Measurements from ENCODE around the gene HNRNPK.

HNRNPK gene

GRCh38 chr9:83979812-83980394 lies at the start of gene HNRNPK:
HNRNPK (minus strand) TSS chr9:83980215; CDS start chr9:83978252, 1,963 bp downstream.
- DNase-seq = peak; percentile 70

DNA sequence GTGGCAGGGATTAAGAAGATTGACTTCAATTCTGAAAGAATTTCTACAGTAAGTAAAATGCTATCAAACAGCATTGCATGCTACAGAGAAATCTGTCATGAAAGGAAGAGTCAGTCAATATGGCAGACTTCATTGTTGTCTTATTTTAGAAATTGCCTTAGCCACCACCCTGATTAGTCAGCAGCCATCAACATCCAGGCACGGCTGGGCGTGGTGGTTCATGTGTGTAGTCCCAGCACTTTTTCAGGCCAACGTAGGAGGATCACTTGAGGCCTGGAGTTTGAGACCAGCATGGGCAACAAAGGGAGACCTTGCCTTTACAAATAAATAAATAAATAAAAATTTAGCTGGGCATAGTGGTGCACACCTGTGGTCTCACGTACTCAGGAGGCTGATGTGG lies 47.2 kb upstream of the HNRNPK start:
- DNase-seq = no peak

DNA sequence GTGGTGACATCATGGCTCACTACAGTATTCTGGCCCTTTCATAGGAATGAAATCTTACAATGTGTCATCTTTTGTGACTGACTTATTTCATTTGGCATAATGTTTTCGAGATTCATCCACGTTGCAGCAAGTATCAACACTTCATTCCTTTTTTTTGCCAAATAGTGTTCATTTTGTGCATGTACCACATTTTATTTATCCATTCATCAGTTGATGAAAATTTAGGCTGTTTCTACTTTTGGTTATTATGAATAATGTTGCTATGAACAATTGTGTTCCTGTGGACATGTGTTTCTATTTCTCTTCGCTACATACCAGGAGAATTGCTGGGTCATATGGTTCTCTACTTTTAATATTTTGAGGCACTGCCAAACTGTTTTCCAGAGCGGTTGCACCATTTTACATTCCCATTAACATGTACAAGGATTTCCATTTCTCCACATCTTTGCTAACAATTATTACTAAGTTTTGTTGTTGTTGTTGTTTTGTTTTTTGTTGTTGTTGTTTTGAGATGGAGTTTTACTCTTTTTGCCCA lies 44.1 kb upstream of the HNRNPK start:
- DNase-seq = no peak

DNA sequence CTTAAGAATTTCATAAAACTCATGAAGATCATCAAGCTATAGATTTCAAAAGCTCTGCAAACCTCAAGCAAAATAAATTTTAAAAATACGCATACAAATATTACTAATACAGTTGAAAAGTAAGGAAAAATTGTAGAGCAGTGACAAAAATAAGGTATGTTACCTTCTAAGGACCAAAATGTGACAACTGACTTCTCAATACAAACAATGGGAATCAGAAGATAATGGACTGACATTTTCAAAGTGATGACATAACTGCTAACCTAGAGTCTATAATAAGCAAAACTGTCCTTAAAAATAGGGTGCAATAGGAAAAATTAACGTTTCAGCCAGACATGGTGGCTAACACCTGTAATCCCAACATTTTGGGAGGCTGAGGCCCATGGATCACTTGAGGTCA lies 27.6 kb upstream of the HNRNPK start:
- DNase-seq = no peak

- DNase-seq = no peak
Measured at GRCh38 chr9:84003246-84003645, 23.2 kb upstream of the HNRNPK start.

GRCh38 chr9:84002344-84002743 lies 22.3 kb upstream of the HNRNPK start:
- no peak for DNase-seq

DNA sequence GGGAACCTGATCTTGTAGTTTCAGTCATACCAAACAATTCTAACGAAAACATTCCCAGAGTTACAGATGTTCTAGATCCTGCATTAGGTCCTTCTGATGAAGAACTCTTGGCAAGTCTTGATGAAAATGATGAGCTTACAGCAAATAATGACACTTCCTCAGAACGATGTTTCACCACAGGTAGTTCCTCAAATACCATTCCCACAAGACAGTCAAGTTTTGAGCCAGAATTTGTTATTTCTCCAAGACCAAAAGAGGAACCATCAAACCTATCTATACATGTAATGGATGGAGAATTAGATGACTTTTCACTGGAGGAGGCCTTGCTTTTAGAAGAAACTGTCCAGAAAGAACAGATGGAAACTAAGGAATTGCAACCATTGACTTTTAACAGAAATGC lies 21.6 kb upstream of the HNRNPK start:
- DNase-seq = no peak

DNA sequence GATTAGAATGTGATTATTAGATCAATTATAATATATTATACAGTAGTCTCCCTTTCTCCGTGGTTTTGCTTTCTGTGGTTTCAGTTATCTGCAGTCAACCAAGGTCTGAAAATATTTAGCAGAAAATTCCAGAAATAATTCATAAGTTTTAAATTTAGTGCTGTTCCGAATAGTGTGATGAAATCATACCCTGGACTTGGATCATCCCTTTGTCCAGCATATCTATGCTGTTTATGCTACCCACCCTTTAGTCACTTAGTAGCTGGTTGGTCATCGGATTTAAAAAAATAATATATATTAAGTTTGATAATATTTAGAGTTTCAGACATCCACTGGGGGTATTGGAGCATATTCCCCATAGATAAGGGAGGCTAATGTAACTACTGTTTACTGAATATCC lies 20.2 kb upstream of the HNRNPK start:
- no peak for DNase-seq

DNA sequence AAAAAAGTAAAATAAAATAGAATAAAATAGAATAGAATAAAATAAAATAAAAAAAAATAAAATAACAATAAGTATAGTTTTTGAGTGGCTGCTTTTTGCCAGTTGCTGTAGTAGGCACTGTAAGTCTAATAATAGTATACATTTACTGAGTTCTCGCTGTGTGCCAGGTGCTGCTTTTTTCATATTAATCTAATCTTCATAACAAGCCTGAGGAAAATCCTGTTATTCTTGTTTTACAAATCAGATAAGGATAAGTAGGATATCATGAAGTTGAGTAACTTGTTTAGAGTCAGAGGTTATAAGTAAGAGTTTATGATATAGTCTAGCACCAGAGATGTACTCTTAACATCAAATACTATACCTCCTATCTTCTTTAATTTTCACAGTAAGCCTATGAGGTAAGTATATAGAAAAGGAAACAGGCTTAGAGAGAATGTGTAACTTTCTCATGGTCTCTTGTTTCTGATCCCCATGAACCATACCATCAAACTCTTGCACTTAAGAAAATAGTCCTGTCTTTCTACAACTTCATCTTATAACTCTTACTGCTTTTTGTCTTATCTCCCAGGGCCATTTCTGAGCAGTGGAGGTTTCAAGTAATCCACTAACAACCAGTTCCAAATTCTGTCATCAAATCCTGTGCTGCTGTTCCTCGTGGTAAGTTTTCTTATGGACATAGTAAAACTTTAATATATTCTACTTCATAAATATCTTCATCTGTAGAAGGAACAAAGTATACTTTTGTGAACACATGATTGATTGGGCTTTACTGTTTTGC lies 19.3 kb upstream of the HNRNPK start:
- no peak for DNase-seq

DNA sequence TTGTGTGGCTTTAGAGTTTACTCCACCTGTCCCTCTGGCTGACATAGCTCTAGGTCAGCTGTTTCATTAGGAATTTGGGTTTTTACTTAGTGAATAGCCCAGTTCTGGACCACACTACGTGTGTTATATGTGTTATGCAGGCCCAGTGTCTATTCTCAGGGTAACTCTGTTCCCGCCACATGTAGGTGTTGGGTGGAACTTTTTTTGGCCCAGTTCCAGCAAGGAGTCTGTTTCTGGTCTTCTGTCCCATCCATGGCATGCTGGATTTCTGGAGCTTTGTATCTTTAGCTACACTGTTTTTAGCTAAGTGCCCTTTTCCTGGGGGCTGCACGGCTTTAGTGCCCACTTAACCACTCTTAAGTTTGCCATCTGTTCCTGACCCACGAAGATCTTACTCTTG lies 16.1 kb upstream of the HNRNPK start:
- no peak for DNase-seq

DNA sequence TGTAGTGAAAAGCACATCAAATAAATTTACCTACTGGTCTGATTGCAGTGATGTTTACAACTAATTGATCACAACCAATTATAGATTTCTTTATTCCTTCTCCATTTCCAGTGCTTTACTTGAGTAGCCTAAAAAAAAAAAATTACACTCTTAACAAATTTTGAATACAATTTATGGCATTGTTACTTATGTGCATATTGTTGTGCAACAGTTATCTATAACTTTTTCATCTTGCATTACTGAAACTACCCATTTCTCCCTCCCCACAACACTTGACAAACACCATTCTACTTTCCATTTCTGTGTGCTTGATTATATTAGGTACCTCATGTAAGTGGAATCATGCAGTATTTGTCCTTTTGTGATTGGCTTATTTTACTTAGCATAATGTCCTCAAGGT lies 12.9 kb upstream of the HNRNPK start:
- no peak for DNase-seq

DNA sequence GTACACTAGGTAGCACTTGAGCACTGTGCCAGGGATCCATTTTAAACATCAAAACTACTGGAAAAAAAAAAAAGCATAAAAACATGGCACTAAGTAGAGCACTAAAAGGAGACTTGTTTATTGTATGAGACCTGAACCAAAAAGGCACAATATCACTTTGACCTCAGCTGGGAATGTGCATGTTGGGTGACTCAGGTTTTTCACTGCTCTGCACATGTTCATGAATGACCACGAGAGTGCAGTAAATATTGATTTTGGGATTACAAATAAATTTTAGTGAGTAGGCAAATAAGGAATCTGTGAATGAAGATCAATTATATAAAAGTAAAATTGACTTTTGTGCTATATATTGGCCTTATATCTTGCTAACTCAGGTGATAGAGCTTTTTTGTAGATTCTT lies 12.4 kb upstream of the HNRNPK start:
- DNase-seq = no peak

DNA sequence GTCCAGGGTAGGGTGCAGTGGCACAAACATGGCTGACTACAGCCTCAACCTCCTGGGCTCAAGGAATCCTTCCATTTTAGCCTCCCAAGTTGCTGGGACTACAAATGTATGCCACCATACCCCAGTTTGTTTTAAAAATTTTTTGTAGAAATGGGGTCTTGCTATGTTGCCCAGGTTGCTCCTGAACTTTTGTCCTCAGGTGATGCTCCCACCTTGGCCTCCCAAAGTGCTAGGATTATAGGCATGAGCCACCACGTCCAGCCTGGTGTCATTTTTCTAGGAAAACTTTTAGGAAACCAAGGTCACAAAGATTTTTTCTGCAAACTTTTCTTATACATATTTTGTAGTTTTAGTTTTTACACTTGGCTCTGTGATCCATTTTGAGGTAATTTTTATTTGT lies 11.3 kb upstream of the HNRNPK start:
- no peak for DNase-seq

DNA sequence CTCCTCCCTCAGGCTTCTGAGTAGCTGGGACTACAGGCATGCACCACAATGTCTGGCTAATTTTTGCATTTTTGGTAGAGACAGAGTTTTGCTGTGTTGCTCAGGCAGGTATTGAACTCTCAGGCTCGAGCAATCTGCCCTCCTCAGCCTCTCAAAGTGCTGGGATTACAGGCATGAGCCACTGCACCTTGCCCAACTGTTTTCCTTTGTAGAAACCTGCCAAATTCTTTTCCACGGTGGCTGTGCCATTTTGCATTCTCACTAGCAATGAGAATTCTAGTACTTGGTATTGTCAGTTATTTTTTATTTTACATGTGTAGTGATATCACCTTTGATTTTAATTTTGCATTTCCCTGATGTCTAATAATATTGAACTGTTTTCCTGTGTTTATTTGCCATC lies 8.4 kb upstream of the HNRNPK start:
- DNase-seq = no peak

DNA sequence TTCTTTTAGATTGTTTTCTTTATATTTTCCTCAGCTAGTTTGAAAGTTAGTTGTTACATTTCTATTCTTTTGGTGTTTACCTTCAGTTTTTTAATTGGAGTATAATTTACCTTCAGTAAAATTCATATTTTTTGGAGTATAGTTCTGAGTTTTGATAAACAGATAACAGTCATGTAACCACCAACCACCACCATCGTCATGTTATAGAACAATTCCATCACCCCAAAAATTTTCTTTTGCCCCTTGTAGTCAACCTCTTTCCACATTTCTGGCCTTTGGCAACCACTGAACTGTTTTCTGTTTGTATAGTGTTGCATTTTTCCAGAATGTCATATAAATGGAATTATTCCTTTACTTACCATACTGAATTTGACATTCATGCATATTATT lies 7.4 kb upstream of the HNRNPK start:
- no peak for DNase-seq

DNA sequence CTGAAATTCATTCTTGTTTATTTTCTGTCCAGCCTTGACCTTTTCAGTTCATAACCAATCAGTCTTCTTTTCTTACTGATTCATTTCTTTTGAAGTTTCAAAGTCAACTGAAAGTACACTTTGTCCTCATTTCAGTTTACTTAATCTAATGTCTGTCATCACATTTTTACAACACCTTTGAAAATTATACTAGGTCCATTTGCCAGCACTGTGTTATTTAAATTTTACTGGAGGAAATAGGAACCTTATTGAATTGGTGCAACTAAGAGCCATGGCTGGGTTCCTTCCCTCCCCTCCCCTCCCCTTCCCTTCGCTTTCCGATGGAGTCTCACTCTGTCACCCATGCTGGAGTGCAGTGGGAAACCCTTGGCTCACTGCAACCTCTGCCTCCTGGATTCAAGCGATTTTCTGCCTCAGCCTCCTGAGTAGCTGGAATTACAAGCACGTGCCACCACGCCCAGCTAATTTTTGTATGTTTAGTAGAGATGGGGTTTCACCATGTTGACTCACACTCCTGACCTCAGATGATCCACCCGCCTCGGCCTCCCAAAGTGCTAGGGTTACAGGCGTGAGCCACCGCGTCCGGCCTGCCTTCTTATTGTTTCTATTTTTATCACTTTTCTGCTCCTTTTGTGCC lies 6.9 kb upstream of the HNRNPK start:
- DNase-seq = no peak

GRCh38 chr9:83986195-83986594 lies 6.2 kb upstream of the HNRNPK start:
- DNase-seq = no peak

DNA sequence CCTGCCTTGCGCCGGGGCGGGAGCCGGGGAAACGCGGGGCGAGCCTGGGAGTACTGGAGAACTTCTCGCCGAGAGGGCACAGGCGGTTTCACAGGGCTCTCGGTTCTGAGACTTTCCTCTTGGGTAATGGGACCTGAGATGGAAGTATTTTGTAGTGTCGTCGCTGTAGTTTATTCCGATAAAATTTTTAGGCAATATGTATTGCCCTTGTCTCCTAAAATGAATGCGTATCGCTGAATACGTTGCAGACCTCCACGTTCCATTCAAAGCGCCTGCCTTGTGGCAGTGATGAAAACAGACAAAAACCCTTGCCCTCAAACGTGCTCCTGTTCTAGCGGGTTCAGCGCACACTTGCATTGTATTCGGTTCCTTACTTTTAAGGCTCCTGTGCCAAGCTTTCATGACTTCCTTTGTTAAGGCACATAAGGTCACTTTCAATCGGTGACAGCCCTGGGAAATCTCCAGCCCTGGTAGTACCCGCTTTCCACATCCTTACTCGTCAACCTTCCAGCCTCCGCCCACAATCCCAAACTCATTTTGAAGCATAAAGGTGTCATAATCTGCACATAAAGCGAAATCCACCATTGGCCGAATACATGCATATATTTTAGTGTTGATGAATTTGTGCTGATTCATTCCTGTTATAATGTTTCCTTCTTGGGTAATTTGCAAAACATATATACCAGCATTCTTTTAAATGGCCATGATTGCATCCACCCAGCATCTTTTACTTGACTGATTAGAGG lies 1.3 kb upstream of the HNRNPK start:
- DNase-seq = peak; percentile 24

DNA sequence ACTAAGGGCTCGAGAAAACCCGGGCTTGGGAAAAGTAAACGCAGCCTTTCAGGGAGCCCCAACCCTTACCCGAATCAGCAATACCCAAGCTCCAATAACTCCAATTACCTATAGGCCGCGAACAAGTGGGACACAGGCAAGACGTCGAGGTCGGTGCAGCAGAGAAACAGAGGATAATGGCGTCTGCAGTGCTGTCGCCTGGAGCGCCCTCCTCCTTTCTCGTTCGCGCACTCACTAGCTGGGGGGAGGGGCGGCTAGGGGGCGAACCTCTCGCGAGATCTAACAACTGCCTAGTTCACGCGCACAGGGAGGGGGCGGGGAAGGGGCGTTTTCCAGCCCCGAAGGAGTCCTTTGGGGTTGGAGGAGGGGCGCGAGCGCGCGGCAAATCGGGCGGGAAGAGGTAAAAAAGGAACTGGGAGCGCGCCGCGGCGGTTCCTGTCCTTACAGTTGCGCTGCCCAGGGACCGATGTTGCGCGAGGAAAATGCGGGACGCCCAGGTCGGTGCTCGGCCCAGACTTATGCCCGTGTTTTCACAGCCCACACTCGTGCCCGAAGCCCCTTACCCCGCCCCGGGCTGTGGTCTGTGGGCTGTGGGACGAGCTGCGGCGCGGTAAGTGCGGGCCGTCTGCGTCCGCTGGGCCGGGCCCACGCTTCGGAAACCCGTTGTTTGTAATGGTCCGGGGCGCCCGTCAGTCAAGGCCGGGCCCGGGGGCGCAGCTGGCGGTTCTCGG lies 545 bp upstream of the HNRNPK start, which contains the start of gene RMI1:
Gene RMI1 (plus strand): TSS at position 411 of the 731 bp plus-strand sequence. CDS start 20,182 bp downstream, outside the sequence.
- peak; percentile 78 for DNase-seq

- DNase-seq = peak; percentile 19
Measured at GRCh38 chr9:83978992-83979811, 813 bp downstream of the HNRNPK start.

- no peak for DNase-seq
Measured at GRCh38 chr9:83977196-83977595, 2.8 kb downstream of the HNRNPK start.

DNA sequence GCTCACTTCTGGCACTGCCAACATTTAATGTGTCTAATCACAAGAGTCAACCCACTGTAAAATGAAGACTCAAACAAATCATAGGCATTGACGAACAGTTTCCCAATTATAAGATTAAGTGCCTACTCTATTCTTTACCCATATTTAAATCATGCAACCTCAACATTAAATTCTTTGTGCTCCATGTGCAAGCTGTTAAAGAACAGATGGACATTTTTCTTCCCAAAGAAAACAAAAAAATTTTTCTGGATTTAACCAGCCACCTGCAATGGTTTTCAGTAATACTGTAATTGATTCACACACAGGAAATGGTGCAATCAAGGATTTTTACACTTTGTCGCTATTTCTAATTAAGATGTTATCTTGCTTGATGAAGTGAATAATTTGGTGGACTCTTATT lies 3.6 kb downstream of the HNRNPK start:
- no peak for DNase-seq

Data from DMS79 (cell line).